ENCODE measurements around the gene NLRC5. TPM values are rescaled to one million over a fixed set of nuclear protein-coding genes. Genes with fewer than 3 reads are reported as not detected.

Gene NLRC5
- total RNA-seq, 1 donor, result 246 TPM

- no peak overlapping the region for H3K4me3 ChIP-seq (ENCODE audit: low read length)
- no peaks in the 10 kb centered on the region for H3K9me3 ChIP-seq (ENCODE audit: low read depth, low read length)
- peaks cover 21% of the 10 kb centered on the region for H3K4me1 ChIP-seq (ENCODE audit: insufficient read depth, low read length)
- H3K27me3 ChIP-seq (ENCODE audit: insufficient read depth, low read length), result no peaks in the 10 kb centered on the region
Observed at GRCh38 chr16:56950455-56950854, 38.9 kb upstream of the NLRC5 start.

GRCh38 chr16:56950881-56951771, 38.2 kb upstream of the NLRC5 start:
- H3K27me3 ChIP-seq (ENCODE audit: insufficient read depth, low read length), result no peaks in the 10 kb centered on the region
- H3K4me3 ChIP-seq (ENCODE audit: low read length), result no peak overlapping the region
- H3K9me3 ChIP-seq (ENCODE audit: low read depth, low read length), result no peaks in the 10 kb centered on the region
- H3K4me1 ChIP-seq (ENCODE audit: insufficient read depth, low read length), result peaks cover 21% of the 10 kb centered on the region

DNA sequence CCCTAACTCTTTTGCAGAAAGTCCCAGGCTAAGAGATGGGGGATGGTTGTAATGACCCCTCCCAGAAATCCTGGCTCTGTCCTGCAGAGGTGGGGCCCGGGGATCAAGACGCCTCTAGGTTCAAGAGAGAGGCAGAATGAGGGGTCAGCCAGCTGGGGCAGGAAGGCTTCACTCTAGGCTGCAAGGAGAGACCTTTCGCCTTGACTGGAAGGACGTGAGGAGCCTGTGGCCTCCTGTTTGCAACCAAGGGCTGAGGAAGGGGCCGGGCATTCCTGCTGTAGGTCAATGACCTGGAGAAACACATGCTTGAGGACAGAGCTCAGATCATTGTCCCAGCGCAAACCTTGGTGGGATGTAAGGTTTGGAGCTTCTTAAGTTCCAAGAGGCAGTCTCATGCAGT, 36.4 kb upstream of the NLRC5 start:
- Histone ChIP-seq H3K4me1 (ENCODE audit: insufficient read depth, low read length) (peaks cover 21% of the 10 kb centered on the region), H3K27me3 (ENCODE audit: insufficient read depth, low read length) (no peaks in the 10 kb centered on the region), H3K4me3 (ENCODE audit: low read length) (no peak overlapping the region), H3K9me3 (ENCODE audit: low read depth, low read length) (no peaks in the 10 kb centered on the region)

- Histone ChIP-seq H3K9me3 (ENCODE audit: low read depth, low read length) (no peaks in the 10 kb centered on the region), H3K4me1 (ENCODE audit: insufficient read depth, low read length) (peaks cover 19% of the 10 kb centered on the region), H3K27me3 (ENCODE audit: insufficient read depth, low read length) (no peaks in the 10 kb centered on the region), H3K4me3 (ENCODE audit: low read length) (no peak overlapping the region)
Observed at GRCh38 chr16:56956076-56956475, 33.3 kb upstream of the NLRC5 start.

- H3K4me3 ChIP-seq (ENCODE audit: low read length), result no peak overlapping the region
Observed at GRCh38 chr16:56956756-56957155, 32.6 kb upstream of the NLRC5 start.

DNA sequence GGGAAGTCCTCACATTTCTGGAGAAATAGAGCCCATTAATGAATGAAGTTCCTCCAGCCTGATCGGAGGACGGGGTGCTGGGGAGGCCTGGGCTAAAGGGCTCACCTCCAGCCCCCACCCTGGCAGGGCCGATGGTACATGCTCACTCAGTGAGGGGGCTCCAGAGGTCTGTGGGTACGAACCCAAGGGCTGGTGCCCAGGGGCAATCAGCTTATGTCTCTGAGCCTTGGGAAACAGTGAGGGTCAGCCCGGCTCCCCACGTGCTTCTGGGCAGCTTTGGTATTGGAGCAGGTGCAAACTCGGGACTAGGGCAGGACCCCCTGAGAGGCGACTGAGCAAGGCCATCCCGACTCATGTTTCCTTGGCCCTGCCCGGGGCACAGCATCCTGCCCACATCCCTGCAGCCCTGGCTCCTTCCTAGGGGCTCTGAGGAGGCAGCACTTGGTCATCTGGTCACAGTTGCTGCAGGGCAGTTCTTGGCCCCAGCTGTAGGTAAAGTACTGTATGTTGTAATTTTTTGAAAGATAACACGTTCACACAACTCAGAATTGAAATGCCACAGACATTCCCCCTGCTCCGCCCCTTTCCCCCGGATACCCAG, 28.6 kb upstream of the NLRC5 start:
- Histone ChIP-seq H3K27me3 (ENCODE audit: insufficient read depth, low read length) (no peaks in the 10 kb centered on the region), H3K4me3 (ENCODE audit: low read length) (no peak overlapping the region), H3K9me3 (ENCODE audit: low read depth, low read length) (no peaks in the 10 kb centered on the region), H3K4me1 (ENCODE audit: insufficient read depth, low read length) (peaks cover 32% of the 10 kb centered on the region)

More at GRCh38 chr16:56956756-56957155, 32.6 kb upstream of the NLRC5 start:
- H3K27me3 ChIP-seq (ENCODE audit: insufficient read depth, low read length), result no peaks in the 10 kb centered on the region
- no peaks in the 10 kb centered on the region for H3K9me3 ChIP-seq (ENCODE audit: low read depth, low read length)
- H3K4me1 ChIP-seq (ENCODE audit: insufficient read depth, low read length), result peaks cover 19% of the 10 kb centered on the region

- Histone ChIP-seq H3K9me3 (ENCODE audit: low read depth, low read length) (no peaks in the 10 kb centered on the region), H3K4me3 (ENCODE audit: low read length) (no peak overlapping the region), H3K4me1 (ENCODE audit: insufficient read depth, low read length) (peaks cover 38% of the 10 kb centered on the region), H3K27me3 (ENCODE audit: insufficient read depth, low read length) (no peaks in the 10 kb centered on the region)
Observed at GRCh38 chr16:56961386-56961785, 28.0 kb upstream of the NLRC5 start.

DNA sequence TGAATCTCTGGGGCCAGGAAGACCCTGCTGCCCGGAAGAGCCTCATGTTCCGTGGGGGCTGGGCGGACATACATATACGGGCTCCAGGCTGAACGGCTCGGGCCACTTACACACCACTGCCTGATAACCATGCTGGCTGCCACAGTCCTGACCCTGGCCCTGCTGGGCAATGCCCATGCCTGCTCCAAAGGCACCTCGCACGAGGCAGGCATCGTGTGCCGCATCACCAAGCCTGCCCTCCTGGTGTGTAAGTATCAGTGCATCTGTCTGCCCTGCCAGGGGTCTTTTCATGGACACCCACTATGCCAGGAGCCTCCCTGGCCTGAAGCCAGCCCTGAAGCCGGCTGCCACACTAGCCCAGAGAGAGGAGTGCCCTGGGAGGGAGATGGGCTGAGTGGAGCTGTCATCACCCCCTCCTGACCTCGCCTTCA, 27.5 kb upstream of the NLRC5 start, which contains the start of gene CETP:
CETP (plus strand) TSS at position 100 of the 431 bp plus-strand sequence; CDS start at position 130, 30 bp downstream.
- H3K27me3 ChIP-seq (ENCODE audit: insufficient read depth, low read length), result no peaks in the 10 kb centered on the region
- peaks cover 39% of the 10 kb centered on the region for H3K4me1 ChIP-seq (ENCODE audit: insufficient read depth, low read length)
- H3K9me3 ChIP-seq (ENCODE audit: low read depth, low read length), result no peaks in the 10 kb centered on the region
- no peak within 1 kb of the TSS for H3K4me3 ChIP-seq (ENCODE audit: low read length)

GRCh38 chr16:56964243-56965148, 24.9 kb upstream of the NLRC5 start:
- H3K4me1 ChIP-seq (ENCODE audit: insufficient read depth, low read length), result peaks cover 48% of the 10 kb centered on the region
- no peaks in the 10 kb centered on the region for H3K27me3 ChIP-seq (ENCODE audit: insufficient read depth, low read length)
- no peak overlapping the region for H3K4me3 ChIP-seq (ENCODE audit: low read length)
- no peaks in the 10 kb centered on the region for H3K9me3 ChIP-seq (ENCODE audit: low read depth, low read length)

DNA sequence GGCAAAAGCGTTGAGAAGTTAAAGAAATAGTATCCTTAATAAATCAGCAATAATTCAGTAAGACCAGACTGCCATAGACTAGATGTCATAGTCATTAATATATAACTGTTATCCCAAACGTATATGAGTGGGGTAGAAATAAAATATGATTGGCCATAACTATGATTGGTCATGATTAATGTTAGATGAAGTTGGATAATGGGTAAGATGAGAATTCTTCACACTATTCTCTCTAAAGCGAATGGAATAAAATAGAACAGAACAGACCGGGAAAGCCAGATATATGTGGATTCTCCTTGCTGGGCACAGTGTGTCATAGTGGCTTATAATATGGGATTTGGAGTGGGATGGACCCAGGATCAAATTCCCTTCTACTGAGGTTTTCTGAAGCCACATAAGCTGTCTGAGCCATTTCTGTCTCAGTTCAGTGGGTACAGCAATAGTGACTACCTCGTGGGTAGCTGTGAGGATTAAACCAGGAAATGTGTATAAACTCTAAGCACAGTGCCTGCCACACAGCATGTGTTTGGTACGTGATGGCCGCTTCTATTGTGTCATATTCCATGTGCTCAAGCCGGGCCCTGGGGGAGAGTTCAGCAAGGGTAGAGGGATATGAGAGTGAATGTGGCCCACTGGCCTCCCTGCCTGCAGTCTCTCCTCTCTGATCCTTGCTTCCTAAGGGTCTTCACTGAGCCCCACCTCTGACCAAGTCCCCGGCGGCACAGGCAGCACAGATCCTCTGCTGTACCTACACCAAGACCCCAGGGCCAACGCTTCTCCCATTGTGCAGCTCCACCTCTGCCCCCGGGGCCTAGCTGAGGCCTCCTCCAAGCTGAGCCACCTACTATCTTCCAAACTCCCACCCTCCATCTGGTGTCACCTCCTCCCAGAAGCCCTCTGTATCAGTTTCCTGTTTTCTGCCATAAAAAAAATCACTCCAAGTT, 23.9 kb upstream of the NLRC5 start:
- Histone ChIP-seq H3K4me1 (ENCODE audit: insufficient read depth, low read length) (peaks cover 47% of the 10 kb centered on the region), H3K9me3 (ENCODE audit: low read depth, low read length) (no peaks in the 10 kb centered on the region), H3K4me3 (ENCODE audit: low read length) (no peak overlapping the region), H3K27me3 (ENCODE audit: insufficient read depth, low read length) (no peaks in the 10 kb centered on the region)

DNA sequence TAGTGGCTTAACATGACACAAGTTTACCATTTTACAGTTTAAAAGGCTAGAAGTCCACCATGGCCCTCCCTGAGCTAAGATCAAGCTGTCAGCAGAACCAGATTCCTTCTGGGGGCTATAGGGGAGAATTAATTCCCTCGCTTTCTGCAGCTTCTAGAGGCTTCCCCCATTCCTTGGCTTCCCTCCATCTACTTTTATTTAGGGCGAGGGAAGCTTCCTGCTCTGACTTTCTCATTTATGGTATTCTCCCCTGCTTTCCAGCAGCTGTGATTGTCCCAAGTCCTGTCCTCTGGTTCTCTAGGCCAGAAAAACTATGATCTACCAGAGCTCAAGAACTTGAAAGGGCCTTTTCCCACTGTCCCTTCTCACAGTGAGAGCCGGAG, 23.3 kb upstream of the NLRC5 start:
- Histone ChIP-seq H3K27me3 (ENCODE audit: insufficient read depth, low read length) (no peaks in the 10 kb centered on the region), H3K4me1 (ENCODE audit: insufficient read depth, low read length) (peaks cover 47% of the 10 kb centered on the region), H3K9me3 (ENCODE audit: low read depth, low read length) (no peaks in the 10 kb centered on the region), H3K4me3 (ENCODE audit: low read length) (no peak overlapping the region)

GRCh38 chr16:56967733-56968132, 21.6 kb upstream of the NLRC5 start:
- H3K27me3 ChIP-seq (ENCODE audit: insufficient read depth, low read length), result no peaks in the 10 kb centered on the region
- H3K4me1 ChIP-seq (ENCODE audit: insufficient read depth, low read length), result peaks cover 41% of the 10 kb centered on the region
- H3K4me3 ChIP-seq (ENCODE audit: low read length), result no peak overlapping the region
- H3K9me3 ChIP-seq (ENCODE audit: low read depth, low read length), result no peaks in the 10 kb centered on the region

DNA sequence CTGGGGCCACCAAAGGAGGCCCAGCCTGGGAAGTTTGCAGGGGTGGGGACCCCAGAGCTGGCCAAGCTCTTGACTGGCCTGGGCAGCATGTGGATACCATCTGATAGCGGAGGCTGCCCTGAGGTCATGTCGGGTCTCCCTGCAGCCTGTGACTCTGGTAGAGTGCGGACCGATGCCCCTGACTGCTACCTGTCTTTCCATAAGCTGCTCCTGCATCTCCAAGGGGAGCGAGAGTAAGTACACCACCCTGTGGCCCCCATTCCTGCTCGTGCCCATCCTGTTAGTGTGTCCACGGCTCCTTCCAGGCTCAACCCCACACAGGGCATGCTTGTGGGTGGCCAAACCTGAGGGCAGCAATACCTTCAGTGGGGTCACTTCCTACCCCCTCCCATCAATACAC, 19.6 kb upstream of the NLRC5 start:
- Histone ChIP-seq H3K4me3 (ENCODE audit: low read length) (no peak overlapping the region), H3K4me1 (ENCODE audit: insufficient read depth, low read length) (peaks cover 52% of the 10 kb centered on the region), H3K9me3 (ENCODE audit: low read depth, low read length) (no peaks in the 10 kb centered on the region), H3K27me3 (ENCODE audit: insufficient read depth, low read length) (no peaks in the 10 kb centered on the region)
